ENCODE data around the gene CFAP161.

CFAP161 gene

DNA sequence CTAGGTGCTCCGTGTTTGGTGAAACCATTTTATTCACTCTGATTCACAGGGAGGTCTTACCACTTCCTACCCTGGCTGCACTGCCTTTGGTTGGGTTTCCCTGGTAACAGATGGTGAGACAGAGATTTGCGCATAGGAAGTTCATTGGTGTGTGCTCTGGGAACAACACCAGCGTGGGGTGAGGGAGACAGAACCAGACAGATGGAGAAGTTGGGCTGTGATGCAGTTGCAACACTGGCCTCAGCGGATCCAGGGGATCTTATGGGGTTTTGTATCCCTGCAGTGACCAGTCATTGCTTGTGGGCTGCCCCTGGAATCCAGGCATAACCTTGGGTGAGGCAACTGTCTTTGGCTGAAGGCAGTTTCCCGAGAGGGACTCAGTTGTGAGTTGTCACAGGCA lies 50.1 kb downstream of the CFAP161 start:
- no peak for DNase-seq (ENCODE audit: low read depth)

DNA sequence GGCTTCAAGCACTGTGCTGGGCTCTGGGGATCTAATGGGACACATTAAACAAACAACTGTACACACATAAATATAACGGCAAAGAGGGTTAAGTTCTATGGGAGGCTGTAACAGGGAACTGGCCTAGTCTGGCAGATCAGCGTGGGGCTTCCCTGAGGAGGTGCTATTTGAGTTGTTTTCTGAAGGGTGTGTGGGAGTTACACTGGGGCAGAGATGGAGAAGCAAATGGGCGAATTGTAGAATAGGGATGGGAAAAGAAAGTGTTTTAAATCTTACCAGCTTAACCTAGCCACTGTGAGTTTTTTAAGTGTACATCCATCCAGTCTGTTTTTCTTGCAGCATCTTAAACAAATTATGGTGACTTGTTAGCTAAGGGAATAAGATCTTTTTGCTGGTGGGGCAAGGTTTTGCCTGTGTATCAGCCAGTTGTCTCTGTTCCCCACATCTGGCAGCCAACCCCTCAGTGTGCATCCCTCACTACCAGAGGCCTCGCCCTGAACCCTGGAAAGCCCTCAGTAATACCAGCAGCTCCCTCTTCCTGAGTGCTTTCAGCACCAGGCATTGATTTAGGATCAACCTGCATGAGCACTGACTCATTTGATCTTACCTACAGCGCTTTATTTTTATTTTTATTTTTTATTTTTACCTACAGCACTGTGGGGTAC lies 51.7 kb downstream of the CFAP161 start:
- no peak for DNase-seq (ENCODE audit: low read depth)

DNA sequence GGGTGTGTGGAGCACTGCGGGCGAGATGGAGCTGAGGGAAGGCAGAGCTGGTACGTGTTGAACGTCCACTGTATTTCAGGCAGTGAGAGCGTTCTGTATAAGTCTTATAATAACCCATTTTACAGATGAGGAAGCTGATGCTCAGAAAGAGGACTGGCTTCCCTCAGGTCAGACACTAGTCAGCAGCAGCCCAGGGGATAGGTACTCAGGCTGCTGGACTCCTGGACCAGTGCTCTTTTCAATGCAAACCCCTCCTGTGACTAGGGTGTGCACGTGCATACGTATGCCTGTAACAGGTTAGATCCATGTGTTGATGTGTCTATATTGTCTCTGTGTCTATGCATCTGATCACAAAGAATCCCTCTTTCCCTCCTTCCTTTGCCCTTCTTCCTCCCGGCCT lies 54.3 kb downstream of the CFAP161 start:
- no peak for DNase-seq (ENCODE audit: low read depth)

DNA sequence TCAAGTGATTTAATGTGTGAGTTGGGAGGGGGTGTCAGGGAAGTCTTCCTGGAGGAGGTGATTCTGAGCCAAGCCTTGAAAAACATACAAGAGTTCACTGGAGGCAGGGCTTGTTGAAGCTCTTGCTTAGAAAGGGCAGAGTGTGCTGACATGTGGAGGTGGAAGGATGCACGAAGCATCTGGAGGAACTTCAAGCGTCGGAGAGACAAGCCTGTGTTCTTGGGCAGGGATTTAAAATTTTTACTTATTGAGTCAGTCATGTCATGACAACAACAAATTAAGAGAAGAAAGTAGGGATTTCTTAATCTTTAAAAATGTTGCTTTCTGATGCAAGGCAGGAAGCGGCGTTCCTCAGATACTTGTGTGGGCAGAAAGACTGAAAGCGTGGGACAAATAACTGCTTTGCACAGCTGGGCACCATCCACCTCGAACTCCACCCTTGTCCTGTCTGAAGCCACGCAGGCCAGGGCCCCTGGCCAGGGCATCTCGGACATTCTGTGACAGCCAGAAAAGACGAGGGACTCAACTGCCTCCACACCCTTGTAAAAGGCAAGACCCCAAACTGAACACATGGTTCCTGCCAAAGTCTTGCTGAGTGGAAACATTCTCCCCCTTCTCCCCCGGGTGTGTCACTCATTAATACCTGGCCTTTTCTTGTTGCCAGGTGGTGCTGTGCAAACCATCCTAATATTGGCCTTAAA lies 55.7 kb downstream of the CFAP161 start:
- no peak for DNase-seq (ENCODE audit: low read depth)

DNA sequence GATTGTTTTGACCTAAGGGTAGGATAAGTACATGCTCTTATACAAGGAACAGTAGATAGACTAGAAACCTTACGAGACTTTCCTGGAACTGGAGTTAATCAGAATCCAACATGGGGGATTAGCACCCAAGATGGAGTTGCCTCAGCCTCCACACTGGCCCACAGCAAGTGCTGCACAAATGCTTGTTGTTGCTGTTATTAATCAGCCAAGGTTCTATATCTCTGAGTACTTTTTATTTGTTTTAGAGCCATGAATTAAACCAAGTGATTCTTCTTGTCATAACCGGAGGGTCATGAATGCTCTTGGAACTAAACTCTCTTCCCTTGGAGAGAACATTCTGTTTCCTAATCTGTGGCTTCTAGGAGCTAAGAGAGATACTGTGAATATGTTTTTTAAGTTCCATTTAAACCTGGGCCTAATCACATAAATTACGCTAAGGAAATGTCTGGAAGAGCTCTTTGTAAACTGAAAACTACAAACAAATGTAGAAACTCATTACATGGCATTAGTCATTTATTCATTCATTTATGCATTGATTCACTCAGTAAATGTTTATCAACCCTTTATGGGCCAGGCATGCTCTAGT lies 56.9 kb downstream of the CFAP161 start:
- DNase-seq (ENCODE audit: low read depth): no peak

DNA sequence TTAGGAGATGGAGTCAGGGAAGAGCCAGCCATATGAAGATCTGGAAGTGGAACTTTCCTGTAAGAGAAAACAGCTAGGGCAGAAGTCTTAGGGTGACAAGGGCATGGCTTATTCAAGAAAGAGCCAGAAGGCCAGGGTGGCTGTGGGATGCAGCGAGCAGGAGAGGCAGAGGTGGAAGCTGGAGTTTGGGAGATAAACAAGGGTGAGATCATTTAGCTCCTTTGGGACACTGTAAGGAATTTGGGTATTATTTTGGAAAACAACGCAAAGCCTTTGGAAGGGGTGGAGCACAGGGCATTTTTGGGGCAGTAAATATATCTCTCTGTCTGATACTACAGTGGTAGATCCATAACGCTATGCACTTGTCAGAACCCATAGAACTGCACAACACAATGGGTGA lies 57.6 kb downstream of the CFAP161 start:
- no peak for DNase-seq (ENCODE audit: low read depth)

DNA sequence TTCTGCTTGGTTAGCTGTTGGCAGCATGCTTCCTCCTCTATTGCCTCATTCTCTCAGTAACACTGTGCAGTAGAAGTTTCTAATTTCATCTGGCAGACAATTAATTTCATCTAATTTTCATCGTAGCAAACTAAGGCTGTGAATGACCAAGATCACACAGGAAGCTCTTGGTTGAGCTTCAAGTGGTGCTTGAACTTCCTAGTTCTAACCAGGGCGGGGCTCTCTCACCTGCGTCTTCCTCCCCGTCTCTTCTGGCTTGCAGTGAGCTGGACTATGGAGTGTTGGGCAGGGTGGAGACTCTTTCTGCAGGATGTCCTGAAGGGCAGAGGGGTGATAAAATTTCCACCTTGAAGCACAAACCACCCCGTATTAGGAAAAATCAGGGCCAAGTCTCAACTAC lies 60.7 kb downstream of the CFAP161 start:
- no peak for DNase-seq (ENCODE audit: low read depth)

DNA sequence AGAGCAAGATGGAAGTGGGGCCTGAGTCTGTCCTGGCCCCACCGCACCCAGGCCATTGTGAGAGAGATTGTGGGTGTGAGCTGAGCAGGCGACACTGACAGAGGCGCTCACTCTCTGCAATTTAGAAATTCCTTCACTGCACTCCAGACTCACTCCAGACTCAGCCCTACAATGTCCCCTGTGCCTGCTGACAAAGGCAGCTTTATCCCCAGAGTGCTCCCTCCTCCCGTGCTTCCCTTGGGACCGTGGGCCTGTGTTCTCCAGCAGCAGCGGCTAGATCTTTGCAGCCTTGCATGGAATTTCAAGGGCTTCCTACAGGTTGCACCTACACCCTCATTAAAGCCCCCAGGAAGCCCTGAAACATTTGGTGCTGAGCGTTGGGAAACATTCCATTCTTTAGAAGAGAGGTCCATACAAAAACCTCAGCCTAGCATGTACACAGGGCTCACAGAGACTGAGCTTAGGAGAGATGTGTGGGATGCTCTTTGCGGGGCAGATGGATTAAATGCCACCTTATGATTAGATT lies 61.3 kb downstream of the CFAP161 start:
- DNase-seq (ENCODE audit: low read depth): no peak

DNA sequence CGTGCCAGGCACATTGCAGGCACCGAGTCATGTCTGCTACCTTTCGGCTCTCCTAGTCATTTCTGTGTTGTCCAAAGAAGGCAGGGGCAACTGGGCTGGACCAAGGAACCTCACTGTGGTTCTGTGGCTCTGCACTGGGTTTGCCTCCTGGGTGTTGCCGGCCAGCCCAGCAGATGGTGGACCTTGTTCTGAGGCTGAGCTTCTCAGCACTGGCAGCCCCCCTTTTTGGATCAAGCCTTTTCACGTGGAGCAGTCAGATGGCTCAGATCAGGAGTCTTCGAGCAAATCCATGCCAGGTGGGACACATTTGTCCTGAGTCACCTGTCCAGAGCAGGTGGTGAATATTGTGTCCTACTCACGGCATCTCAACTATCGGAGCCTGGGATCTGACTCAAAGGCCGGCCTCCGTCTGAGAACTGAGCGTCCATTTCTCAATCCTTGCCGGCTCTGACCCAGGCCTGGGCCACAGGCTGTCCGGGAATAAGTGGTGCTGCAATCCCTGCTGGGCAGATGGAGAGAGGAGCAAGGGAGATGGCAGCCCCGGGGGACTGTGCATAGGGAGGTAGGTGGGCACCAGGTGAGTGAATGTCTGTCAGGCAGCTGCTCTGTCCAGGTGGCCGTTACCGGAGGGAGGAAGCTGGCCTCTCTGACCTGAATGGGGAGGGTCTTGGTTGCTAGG lies 62.6 kb downstream of the CFAP161 start, which contains the start of gene IL16:
Gene IL16 (plus strand): TSS at position 304 of the 679 bp plus-strand sequence. CDS start 28,521 bp downstream, outside the sequence.
- no peak for DNase-seq (ENCODE audit: low read depth)

DNA sequence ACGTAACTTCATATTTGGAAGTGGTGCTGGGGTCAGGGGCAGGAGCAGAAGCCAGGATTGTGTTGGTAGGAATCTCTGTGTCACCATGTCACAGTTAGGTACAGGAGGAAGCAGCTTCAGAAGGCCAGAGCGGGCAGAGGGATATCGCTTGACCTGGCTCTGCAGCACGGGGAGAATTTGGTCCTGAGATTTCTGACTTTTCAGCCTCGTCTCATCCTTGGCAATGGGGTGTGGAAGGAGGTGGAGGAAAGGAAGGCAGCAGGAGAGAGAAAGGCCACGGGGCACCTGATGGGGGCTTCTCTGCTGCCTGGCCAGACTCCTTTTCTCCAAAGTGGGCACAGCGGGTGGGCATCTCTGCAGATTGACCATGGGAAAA lies 63.2 kb downstream of the CFAP161 start:
- DNase-seq (ENCODE audit: low read depth): no peak

DNA sequence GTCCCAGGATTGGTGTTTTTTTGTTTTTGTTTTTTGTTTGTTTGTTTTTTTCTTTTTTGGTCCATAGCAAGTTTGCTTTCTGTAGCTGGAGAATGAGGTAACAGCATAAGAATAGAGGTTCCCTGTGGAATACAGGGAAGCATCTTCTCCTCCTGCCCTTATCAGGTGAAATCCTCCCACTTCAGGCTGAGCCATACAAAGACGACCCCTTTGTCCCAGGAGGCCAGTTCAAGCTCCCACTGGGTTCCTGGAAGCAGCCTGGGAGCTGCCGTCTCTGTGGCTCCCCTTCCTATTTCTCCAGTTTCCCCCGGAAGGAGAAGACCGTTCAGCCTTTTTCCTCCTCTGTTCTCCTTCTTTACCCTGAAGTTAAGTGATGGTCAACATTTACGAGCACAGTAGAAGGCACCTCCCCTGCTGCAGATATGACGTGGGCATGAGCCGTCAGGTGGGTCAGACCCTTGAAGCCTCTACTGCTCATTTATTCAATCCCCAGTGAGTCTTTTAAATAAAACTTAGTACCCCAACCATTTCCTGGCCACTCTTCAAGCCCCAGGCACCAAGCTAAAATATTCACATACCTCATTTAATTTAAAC lies 63.7 kb downstream of the CFAP161 start:
- no peak for DNase-seq (ENCODE audit: low read depth)

Data from activated T-helper 1 cell treated with Interleukin-2 at 50 U/mL for 16 hours (primary cell).